HG03558 (cell line): ENCODE data around the gene TMEM38A.
"Not testable (repeated sequence)": the region's sequence is repeated elsewhere in the genome, so short reads cannot be mapped to it uniquely, and the experiment has no call there.

Experiments
- ATAC-seq: cut with Tn5 transposase; IDR thresholded peaks from one replicate; pipeline ENCODE4 v1.9.1; 2021; ENCODE audit warnings: moderate number of reproducible peaks; ENCODE audit not compliant: unreplicated experiment; ENCODE audit errors: extremely low read depth

TMEM38A gene

GRCh38 chr19:16673231-16673630, 12.3 kb downstream of the TMEM38A start:
- ATAC-seq = no peak

- ATAC-seq = not testable (repeated sequence)
Observed at GRCh38 chr19:16673839-16674238, 12.9 kb downstream of the TMEM38A start.

GRCh38 chr19:16676101-16676798, 15.3 kb downstream of the TMEM38A start:
- no peak for ATAC-seq

DNA sequence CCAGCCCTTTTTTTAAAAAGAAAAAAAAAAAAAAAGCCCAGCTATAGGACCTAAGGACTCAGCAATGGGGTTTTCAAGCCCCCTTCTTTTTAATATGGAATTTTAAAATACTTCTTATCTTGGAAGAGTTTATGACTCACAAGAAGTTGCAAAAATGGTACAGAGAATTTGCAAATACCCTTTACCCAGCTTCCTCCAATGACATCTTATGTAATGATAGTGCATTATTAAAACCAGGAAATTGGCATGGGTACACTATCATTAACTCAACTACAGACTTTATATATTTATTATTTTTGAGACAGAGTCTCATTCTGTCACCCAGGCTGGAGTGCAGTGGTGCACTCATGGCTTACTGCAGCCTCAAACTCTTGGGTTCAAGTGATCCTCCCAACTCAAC, 16.1 kb downstream of the TMEM38A start:
- ATAC-seq = no peak

GRCh38 chr19:16678498-16678897, 17.6 kb downstream of the TMEM38A start:
- no peak for ATAC-seq

DNA sequence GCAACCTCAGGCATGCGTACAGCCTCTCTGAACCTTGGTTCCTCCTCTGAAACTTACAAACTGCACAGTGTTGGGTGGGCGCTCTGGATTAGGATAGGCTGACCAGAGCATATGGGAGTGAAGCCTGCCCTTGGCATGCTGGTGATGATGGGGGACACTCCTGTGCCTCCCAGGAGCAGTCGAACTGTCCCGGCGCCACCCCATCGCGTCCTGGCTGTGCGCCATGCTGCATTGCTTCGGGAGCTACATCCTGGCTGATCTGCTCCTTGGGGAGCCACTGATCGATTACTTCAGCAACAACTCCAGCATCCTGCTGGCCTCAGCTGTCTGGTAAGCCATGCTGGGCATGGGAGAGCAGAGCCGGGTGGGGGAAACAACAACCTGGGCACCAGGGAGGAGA, 18.9 kb downstream of the TMEM38A start:
- ATAC-seq = no peak

DNA sequence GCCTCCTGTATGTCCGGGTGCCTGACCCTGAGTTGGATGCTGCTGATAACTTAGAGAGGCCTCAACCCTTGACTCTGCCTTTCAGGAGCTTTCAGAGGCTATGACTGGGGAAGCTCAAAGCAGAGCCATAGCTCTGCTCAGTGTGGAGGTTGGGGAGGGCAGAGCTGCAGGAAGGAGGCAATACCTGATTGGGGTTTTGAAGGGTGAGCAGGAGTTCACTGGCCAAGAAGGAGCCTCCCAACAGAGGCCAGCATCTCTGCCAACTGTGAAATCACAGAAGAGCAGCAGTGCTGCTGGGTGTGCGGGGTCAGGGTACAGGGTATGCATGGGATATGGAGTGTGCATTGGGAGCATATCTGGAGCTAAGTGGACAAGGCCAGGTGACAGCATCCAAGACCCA, 21.6 kb downstream of the TMEM38A start:
- ATAC-seq = no peak

- no peak for ATAC-seq
Observed at GRCh38 chr19:16684216-16684615, 23.3 kb downstream of the TMEM38A start.

GRCh38 chr19:16688084-16688483, 27.1 kb downstream of the TMEM38A start:
- ATAC-seq = no peak

DNA sequence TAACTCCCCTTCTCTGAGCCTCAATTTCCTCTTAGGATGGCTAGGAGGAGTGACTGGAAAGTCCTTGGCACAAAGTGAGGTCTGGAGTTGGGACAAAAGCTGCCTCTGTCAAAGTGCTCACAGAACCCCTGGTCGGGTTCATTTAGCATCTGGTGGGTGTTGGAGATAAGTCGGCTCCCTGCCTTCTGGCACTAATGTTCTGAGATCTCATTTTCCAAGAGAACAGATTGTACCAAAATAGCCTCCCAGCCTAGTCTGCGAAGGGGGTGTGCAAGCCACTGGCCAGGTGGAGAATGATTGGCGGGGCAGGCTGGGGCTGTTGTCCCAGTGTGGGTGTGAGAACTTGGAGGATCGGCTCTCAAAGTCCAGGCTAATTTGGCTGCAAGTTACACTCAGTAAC, 38.0 kb downstream of the TMEM38A start:
- ATAC-seq = no peak

- no peak for ATAC-seq
Observed at GRCh38 chr19:16702123-16702522, 41.2 kb downstream of the TMEM38A start.

GRCh38 chr19:16703677-16704076, 42.7 kb downstream of the TMEM38A start:
- ATAC-seq = no peak

DNA sequence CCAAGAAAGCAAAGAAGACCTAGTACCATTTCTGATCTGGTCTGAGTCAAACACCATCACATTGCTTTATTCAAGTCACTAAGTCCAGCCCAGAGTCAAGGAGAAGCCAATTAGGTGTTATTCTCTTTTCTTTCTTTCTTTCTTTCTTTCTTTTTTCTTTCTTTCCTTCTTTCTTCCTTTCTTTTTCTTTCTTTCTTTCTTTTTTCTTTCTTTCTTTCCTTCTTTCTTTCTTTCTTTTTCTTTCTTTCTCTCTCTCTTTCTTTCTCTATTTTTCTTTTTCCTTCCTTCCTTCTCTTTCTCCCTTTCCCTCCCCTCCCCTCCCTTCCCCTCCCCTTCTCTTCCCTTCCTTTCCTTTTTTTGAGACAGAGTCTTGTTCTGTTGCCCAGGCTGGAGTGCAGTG, 49.9 kb downstream of the TMEM38A start:
- not testable (repeated sequence) for ATAC-seq

DNA sequence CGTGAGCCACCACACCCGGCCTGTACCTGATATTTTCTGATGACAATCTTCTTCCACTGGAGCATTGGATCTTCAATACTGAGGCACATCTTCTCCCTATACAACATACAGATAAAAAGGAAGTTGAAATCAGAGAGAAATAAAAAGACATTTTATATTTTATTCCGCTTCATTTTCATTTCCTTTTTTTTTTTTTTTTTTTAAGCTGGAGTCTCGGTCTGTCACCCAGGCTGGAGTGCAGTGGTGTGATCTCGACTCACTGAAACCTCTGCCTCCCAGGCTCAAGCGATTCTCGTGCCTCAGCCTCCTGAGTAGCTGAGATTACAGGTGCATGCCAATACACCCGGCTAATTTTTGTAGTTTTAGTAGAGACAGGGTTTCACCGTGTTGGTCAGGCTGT, 51.4 kb downstream of the TMEM38A start:
- ATAC-seq = not testable (repeated sequence)

- no peak for ATAC-seq
Observed at GRCh38 chr19:16714702-16715287, 53.9 kb downstream of the TMEM38A start.

DNA sequence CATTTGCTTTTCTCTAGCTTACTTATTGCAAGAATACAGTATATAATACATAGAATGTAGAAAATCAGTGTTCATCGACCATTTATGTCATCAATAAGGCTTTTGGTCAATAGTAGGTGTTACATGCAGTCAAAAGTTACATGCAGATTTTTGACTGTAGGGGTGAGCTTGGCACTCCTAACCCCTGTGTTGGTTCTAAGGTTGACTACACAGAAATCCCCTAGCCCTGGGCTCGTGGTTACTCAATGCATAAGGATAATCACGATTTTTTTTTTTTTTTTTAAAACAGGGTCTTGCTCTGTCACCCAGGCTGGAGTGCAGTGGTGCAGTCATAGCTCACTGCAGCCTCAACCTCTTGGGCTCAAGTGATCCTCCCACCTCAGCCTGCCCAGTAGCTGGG, 54.7 kb downstream of the TMEM38A start:
- ATAC-seq = no peak

- no peak for ATAC-seq
Observed at GRCh38 chr19:16721051-16721450, 60.1 kb downstream of the TMEM38A start.

DNA sequence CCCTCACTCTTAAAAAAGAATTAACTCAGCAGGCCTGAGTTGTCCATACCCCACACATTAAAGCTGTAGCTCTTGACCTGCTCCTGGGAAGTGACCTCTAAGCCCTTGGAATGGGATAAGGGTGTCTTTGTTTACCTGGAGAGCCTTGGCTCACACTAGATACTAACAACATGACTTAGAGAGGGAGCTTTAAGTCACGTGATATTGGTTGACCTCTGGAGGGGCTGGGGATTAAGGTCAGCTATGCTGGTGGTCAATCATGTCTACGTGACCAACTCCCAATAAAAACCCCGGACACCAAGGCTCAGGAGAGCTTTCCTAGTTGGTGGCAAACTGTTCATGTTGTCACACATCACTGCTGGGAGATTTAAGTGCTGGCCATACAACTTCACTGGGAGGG, 61.7 kb downstream of the TMEM38A start:
- no peak for ATAC-seq

- ATAC-seq = no peak
Observed at GRCh38 chr19:16726916-16727315, 66.0 kb downstream of the TMEM38A start.

GRCh38 chr19:16735650-16736266, 74.8 kb downstream of the TMEM38A start:
- ATAC-seq = not testable (repeated sequence)

DNA sequence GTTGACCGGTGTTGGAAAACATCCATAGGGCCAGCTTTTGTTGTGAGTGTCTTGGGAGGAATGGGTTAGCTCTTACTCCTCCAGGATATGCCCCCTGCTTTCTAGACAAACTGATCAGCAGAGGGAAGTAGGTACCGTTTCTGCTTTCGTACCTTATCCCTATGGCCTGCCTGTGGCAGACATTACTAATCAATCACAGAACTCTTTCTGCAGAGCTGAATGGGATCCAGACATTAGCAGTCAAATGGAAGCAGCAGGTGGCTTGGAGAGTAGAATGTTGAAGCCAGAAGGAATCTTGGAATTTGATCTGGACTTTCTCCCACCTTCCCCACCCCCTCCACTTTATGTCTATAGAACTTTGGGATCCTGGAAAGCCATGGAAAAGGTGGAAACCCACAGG, 75.8 kb downstream of the TMEM38A start:
- no peak for ATAC-seq

DNA sequence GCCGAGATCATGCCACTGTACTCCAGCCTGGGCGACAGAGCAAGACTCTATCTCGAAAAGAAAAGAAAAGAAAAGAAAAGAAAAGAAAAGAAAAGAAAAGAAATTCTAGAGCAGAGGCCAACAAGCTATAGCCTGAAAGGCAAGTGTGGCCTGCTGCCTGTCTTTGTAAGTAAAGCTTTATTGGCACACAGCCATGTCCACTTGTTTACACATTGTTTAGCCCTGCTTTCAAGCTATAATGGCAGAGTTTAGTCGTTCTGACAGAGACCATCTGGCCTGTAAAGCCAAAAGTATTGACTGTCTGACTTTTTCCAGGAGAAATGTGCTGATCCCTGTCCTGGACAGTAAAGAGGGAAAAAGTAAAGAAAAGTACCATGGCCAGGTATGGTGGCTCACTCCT, 77.0 kb downstream of the TMEM38A start:
- no peak for ATAC-seq
